NCI-H146 (cell line): ENCODE data around the gene RSAD2.
A peak's percentile ranks its signal among the peaks of the same experiment; 100 is the strongest.

ENCODE experiments used
- DNase-seq: peaks from one replicate; lab custom pipeline; 2025; lab: John Stamatoyannopoulos, UW

RSAD2 gene

DNA sequence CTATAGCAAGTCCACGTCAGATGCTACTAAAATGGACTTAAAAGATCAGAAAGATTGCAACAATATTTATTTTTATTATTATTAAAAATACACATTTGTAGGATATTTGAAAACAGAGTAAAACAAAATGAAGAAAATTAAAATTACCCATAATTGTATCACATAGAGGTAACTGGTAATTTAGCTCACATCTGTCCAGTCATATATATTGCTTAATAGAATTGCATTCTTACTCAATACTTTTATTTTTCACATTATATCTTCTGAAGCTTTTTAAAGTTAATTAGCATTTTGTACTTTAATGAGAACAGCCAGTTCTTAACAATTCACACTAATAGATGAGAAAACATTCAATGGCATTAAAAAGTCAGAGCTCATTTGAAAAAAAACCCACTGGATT lies 28.1 kb downstream of the RSAD2 start:
- no peak for DNase-seq

DNA sequence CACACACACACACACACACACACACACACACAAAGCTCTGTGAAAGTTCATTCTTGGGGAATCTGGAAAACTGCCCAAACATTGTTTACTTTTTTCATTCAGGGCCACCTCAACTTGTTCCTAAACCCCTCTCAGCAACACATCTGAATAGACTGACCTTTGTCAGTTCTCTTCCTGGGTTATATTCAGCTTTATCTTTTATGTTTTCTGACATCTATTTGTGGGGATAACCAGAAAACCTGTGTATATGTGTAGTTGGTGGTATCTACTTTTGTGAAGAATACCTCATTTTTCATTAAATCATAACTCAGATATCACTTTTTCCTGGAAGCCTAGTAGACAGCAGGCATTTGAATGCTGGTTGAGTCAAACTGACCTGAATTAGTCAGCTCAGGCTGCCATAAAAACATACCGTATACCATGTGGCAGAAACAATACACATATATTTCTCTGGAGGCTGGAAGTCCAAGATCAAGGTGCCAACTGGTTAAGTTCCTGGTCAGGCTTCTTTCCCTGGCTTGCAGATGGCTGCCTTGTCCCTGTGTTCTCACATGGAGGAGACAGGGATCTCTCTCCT lies 28.7 kb downstream of the RSAD2 start:
- DNase-seq = no peak

DNA sequence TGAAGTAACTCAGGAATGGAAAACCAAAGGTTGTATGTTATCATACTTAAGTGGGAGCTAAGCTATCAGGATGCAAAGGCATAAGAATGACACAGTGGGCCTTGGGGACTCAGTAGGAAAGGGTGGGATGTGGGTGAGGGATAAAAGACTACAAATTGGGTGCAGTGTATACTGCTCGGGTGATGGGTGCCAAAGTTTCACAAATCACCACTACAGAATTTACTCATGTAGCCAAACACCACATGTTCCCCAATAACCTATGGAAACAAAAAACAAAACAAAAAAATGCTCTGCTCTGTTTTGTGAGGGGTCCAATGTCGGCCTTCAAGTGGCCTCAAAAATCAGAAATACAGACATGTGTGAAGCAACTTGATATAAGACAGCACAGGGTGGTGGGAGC lies 30.7 kb downstream of the RSAD2 start:
- no peak for DNase-seq

DNA sequence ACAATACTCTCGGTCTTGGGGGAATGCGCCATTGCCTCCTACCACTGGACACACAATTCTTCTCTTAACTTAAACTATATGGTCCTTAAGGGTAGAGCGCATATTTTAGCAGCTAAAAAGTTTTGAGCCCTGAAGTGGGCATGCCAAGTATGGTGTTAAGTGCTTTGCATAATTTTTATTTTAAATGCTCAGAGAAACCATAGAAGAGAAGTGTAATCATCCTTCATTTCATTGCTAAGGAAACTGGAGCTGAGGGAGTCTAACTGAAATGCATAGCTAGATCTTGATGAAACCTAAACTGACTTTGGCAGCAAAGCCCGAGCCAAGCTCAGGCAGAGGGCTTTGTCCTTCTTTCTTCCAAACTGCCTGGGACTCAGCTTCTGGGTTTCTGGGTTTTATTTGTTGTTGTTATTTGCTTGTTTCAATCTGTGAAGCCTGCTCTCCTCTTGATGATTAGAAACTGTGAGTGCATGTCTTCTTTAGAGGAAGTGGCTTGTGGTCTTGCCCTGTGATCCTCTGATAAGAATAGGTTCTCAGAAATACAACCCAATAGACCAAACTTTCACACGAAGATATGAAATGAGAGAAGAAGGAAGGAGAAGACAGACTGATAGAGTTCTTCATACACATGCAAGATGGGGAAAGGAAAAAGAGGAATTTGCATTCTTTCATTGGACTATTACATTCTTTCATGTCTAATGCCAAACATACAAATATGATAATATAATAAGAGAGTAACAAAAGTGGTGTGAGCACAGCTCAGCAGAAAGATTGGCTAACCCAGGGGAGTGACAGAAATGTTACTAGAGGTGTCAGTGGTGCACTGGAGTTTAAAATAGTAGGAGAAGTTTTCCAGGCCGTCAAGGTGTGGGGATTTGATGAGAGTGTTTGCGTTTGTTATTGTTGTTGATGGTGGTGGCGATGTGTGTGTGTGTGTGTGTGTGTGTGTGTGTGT lies 32.1 kb downstream of the RSAD2 start:
- DNase-seq = no peak

DNA sequence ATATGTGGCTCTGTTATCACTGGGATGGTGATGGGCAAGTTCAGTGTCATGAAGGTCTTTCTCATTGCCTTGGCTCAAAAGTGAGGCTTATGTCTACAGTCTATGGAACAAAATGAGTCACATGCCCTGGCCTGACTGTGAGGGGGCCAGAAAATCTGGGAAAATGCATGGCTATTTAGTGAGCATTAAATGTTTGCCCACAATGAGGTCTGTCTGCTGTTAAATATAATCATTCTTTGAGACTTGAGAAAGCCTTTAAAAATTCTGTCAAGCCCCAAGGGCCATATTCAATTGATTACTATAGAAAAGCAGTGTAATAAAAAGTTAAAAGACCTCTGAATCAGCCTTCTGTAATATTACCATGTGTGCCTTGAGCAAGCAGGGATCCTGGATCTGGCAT lies 34.1 kb downstream of the RSAD2 start:
- no peak for DNase-seq

DNA sequence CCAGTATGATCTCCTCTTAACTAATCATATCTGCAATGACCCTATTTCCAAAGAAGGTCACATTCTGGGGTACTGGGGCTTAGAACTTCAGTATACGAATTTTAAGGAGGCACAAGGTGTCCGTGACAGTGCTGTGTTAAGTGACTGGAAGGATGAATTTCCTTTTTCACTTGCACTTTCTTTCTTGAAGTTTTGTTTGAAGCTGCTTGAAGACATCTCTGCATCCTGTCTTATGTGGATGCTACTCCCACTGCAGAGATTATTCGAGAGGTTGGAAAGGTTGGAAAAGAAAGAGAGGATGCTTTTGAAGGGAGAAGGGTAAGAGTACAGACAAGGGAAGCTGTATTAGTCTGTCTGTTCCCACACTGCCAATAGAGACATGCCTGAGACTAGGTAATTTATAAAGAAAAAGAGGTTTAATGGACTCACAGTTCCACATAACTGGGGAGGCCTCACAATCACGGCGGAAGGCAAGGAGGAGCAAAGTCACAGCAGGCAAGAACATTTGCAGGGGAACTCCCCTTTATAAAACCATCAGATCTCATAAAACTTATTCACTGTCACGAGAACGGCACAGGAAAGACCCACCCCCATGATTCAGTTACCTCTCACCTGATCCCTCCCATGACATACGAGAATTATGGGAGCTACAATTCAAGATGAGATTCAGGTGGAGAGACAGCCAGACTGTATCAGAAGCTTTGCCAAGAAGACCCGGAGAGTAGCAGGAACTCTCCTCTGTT lies 36.0 kb downstream of the RSAD2 start:
- DNase-seq = no peak

DNA sequence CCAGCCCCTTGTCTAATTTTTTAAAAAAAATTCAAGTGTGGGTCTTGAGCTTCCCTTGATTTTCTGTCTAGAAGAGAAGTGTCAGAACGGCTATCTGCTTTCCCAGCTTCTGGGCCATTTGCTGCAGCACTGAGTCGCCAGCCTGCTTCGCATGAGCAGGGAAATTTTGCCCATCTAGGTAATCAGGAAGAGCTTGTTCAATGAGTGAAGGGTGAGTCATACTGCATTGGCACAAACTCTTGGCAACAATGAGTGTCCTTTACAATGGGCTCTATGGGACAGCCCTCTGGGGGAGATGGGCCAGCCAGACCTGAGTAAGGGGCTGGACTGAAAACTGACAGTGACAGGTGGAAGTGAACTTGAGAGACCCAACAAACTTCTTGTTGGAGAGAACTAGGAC lies 37.3 kb downstream of the RSAD2 start:
- no peak for DNase-seq

DNA sequence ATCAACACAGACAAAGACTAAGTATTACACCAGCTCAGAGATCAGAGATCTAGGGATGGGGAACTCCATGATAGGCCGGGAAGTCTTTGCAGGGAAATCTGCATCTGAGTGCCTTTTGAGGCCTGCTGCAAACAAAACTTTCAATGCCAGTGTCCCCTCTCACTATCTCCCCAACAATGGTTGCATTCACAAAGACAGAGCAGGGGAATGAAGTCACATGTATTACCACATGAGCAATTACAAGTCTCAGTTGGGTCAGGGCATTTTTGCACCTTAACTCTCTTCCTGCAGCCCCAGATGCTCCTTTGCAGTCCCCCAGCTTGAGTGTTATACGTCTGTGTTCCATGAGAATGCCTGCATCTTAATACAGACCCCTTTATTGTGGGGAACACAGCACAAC lies 37.8 kb downstream of the RSAD2 start:
- DNase-seq = no peak

DNA sequence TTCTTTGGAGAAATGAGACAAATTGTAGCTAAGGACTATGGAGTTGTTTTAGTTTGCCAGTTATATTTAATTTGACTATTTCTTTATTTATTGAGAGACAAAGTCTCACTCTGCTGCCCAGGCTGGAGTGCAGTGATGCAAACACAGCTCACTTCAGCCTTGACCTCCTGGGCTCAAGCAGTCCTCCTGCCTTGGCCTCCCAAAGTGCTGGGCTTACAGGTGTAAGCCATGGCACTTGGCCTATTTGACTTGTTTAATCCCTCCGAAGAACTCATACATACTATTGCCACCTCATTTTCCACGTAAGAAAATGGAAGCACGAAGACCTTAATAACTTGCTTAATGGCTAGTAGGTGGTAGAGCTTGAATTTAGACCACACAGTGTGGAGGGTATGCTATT lies 38.6 kb downstream of the RSAD2 start:
- no peak for DNase-seq

DNA sequence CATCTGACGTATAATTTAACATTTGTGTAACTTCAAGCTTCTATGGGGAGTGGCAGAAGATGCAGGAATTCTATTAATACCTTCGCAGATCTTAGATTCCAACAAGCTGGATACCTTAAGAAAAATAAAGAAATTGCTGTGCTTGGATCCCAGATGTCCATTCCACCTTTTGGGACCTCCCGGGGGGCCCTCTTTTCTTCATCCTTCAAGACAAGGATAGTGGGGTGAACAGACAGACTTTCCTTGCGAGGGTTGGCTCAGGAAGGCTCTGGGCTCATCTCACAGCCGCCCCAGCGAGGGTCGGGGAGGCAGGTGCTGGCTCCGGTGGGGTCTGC lies 39.1 kb downstream of the RSAD2 start:
- DNase-seq = no peak

DNA sequence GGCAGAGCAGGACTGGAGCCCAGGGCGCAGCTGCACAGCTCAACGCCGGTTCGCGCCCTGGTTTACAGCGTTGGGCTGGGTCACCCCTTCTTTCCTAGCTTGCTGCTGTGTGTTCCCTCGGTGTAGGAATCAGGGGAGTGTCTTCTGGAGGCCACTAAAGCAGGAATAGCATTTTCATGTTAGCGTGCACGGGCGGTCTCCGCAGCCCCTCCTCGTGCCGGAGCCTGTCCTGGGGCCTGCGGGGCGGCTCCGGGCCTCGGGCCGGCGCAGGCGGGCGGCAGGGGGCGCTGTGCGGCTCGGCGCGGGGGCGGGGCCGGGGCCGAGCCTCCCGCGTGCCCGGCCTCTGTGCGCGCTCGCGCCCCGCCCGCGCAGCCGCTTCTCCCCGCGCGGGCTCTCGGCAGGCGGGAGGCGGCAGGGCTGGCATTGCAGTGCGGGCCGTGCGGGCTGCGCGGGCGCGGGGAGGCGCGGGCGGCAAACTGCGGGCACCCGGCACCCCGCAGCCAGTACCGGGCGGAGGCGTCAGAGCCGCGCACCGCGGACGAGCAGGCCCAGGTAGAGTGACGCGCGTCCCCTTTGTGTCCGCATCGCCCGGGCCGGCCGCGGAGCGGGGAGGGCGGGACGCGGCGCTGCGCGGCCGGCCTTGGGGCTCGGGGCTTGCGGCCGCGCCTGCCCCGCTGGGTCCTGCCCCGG lies 39.6 kb downstream of the RSAD2 start, which contains the start of gene RNF144A:
TSS of gene RNF144A (plus strand) at position 342 of the 690 bp plus-strand sequence. CDS start 79,515 bp downstream, outside the sequence.
- DNase-seq = peak; percentile 71

DNA sequence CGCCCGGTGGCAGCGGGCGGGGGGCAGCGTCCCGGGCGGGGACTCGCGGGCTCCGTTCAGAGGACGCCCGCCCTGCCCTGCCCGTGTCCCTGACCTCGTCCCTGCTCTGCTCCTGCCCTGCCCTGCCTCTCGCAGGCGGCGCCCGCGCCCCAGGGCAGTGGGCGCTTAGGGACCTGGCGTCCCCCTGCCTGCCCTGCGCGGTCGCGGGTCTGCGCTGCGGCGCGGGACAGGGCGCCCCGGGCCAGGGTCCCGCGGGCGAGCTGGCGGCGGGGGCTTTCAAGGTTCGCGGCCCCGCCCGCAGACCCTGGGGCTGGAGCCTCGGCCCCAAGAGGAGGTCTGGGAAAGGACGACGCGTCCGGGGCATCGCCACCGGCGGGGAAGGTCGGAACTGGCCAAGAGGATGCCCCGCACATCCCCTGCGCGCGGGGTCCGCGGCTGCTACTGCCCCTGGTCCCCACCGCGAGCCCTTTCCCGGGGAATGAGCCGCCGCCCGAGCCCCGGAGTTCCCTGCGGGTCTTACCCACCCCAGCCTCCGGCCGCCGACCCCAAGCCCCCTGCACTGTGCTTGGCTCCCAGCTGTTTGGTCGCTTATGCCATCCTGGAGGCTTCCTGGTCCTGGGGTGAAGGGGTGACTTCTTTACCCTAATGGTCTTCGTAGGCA lies 40.3 kb downstream of the RSAD2 start:
- DNase-seq = peak; percentile 55

DNA sequence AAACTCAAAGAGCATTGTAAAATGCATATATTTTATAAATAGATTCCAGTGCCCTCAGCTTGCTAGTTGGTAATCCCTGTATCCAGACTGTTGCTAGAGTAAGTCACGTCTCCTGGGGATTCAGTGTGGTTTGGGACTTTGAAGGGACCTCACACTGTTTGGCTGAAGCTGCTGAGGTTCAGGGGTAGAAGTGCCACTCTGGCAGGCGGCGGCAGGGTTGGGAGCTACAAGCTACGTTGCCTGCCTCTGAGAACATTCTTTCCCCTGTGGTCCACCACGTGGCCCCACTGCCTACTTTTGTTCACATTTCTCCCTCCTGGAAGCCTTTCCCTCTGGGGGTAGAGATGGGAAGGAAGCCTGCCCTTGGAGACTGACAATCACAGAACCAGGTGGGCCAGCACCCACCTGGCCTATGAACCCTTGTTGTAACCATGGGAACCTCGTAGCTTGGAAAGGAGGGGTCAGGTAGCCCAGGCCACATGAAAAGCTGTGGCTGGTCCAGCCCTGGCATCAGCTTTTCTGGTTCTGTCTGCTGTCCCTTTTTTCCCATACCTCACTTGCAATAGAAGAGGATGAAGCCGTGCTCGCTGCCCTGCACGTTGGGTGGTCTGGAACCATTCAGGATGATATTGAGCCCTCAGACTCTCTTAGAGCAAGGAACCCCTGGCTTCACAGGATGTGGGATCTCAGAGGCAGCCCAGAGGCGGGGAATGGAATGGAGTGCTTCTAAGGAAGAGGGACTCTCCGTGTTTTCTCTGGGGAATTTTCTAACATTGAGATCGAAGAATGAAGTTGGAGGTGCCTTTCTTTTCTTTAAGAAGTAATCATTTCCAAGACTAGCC lies 42.5 kb downstream of the RSAD2 start:
- DNase-seq = no peak

DNA sequence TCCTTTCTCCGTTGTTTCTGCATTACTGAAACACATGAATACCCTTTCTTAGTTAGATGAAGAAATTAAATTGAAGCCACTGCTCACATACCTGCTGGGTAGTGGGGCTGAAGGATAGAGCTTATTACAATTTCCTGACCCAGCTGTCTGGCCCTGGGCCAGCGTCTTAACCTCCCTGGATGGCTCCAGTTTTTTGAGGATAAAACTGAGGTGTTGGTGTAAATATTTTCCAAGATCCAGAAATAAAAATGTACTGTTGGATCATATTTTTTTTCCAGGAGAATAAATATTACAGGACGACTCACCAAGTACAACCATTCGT lies 43.1 kb downstream of the RSAD2 start:
- DNase-seq = no peak

DNA sequence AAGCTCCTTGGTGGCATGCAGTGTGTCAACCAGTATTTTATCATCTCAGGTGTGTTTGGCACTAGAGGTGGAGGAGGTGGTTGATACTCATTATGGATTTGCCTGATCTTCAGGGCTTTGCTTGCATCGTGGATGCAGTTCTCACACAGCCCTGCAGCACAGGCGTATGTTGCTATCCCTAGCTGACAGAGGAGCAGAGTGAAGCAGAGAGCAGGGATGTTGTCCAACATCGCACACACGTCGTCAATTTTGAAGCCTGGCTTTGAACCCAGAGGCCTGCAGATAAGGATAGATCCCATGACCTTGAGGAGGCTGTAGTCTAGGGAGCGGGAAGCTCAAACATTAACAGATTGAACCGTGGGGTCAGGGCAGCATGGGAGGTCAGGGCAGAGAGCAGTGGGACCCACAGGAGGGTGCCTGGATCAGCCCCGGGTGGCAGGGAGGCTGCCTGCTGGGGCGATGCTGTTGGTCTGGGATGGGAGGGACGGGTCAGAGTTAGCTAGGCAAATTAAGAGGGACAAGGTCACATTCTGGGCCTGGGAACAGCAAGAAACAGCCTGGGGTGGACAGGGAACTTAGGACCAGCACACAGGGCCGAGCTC lies 43.8 kb downstream of the RSAD2 start:
- no peak for DNase-seq

DNA sequence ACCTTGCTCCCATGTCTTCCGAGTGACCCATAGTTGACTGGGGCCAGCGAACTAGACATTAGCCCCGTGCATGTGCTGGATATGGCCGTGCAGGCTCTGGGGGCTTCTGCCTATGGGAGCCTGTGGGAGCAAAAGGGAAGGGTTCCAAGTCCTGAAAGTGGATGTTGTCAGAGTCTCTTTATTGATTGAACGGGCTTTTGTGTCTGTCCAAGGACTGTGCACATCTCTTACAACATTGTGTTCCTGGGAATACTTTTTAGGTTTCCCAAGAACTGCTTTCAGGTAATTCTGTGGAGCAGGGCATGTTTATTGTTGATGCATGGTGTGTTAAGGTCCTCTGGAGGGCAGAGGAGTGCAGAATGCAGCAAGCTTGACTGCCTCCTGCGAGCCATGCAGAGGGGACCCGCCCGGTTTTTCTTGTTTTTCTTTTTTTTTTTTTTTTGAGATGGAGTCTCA lies 44.7 kb downstream of the RSAD2 start:
- no peak for DNase-seq

DNA sequence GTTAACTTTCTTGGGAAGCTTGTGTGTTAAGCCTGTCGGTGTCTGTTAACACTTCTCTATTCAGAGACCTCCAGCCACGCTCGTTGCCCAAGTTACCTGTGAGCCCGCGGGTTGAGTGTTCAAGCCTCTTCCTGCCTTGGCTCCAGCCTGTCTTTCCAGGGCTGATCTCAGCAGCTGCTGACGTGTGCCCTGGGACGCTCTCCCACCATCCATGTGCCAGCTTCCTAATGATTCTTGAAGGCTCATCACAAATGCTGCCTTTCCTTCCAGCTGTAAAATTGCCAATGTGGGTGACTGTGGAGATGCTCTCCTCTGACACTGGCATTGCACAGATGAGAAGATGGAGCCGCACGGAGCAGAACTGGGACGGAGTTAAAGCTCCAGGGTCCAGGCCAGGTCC lies 45.7 kb downstream of the RSAD2 start:
- DNase-seq = no peak

DNA sequence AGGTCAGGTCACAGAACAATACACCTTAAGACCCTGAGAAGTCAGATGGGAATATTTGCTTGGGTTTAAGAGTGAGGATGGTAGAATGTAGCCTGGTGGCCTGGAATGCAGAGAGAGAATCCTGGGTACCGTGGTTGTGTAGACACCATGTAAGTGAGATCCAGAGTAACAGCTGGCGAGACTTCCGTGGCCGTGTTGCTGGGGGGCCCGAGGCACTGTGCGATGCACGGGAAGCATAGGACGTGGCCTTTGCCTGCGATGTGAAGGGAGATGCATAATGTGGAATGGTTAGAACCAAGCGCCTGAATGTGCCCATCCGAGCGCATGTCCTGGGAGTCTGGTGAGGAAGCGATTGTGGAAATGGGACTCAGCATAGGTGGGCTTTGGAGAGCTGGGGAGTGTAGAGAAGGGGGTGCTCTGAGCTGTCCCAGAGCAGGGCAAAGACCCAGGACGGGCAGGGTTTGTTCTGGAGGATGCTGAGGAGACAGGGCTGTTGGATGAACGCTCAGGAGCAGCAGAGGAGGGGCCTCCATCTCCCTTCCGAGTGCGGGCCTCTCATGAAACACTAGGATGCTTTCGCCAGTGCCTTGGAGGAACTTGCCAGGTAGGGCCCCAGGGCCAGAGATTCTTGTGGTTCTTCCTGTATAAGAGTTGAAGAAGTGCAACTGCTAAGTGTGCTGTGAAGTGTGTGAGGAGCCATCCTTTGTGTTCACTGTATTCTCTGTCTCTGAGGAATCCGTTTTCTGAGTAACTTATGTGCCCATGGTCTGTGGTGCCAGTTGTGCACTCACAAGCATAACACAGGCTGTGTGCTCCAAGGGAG lies 46.7 kb downstream of the RSAD2 start:
- DNase-seq = no peak

DNA sequence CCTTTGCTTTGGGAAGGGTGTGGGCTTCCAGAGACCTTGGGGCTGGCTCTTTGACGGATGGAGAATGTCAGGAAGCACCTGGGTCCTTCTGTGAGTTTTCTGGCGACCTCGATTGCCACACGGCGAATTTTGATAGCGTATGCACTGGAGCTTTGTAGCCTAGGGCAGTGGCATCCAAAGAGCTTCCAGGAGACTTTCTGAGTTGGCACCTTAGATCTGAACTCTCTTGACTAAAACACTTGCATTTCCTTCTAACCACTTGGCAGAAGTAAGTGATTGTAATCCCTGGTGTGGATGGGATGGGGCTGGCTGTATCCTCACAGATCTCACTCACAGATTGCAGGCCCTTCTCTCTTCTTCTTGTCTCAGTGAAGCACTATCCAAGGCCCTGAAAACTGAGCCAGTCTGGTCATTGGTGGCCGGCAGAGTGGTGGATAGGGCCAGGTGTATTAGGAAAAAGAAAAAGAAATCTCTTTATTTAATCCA lies 47.4 kb downstream of the RSAD2 start:
- DNase-seq = no peak
